H1 (cell line): ENCODE results near the gene KIF26B. TPM values are rescaled to one million over a fixed set of nuclear protein-coding genes. Genes with fewer than 3 reads are reported as not detected.

ENCODE experiments used
- CBX5 ChIP-seq: fragments of 300-800, 300-1000 bp; sonication (generic); IDR thresholded peaks from 2 replicates; pipeline ENCODE4 v1.7.1; 2016; ENCODE audit warnings: antibody characterized with exemption, low read length, low read depth
- RAD21 ChIP-seq, 2 experiments: IDR thresholded peaks in 1 of 2; conservative IDR thresholded peaks in 1 of 2; 2 replicates each; pipeline ENCODE4 v1.6.1; 2011; ENCODE audit warnings: low read depth in 2 of 2, low read length in 2 of 2, improper control_type of control experiment in 1 of 2, inconsistent platforms in 1 of 2, mild to moderate bottlenecking in 1 of 2, moderate library complexity in 1 of 2
- SP4 ChIP-seq: IDR thresholded peaks from 2 replicates; pipeline ENCODE4 v1.6.1; 2012; ENCODE audit warnings: low read length, inconsistent platforms
- TBP ChIP-seq: IDR thresholded peaks from 2 replicates; pipeline ENCODE4 v1.6.1; 2011; ENCODE audit warnings: low read depth, low read length, improper control_type of control experiment
- USF2 ChIP-seq: IDR thresholded peaks from 2 replicates; pipeline ENCODE4 v1.6.1; 2011; ENCODE audit warnings: low read length, improper control_type of control experiment
- polyA plus RNA-seq, 7 experiments: library from polyadenylated mRNA; depleted of rRNA in 3 of 7; stranded (reverse) in 5 of 7; unstranded in 2 of 7; fragments of >200 nt in 5 of 7; fragments of 200-250 nt in 2 of 7; gene quantifications; 1 replicate in 5 of 7; 2 replicates in 1 of 7; 4 replicates in 1 of 7; pipeline versions ENCODE4 v1.2.1 to v1.2.3, GENCODE V29; 2011 to 2013; ENCODE audit warnings: missing spikeins in 2 of 7, mixed read lengths in 2 of 7
- total RNA-seq: library from RNA; stranded (reverse); fragmentation: NEBNext Ultra II Directional; extraction: Animal tissue kit (Norgen Biotek cat#: 25700); gene quantifications from 2 replicates; pipeline ENCODE4 v1.2.1, GENCODE V29; 2021

Gene KIF26B
- total and polyA plus RNA-seq, 2 of the 8 experiments (the other 6 are each of a cell fraction or from before 2014, with no cell fraction given): 0.06 to 0.28 TPM

DNA sequence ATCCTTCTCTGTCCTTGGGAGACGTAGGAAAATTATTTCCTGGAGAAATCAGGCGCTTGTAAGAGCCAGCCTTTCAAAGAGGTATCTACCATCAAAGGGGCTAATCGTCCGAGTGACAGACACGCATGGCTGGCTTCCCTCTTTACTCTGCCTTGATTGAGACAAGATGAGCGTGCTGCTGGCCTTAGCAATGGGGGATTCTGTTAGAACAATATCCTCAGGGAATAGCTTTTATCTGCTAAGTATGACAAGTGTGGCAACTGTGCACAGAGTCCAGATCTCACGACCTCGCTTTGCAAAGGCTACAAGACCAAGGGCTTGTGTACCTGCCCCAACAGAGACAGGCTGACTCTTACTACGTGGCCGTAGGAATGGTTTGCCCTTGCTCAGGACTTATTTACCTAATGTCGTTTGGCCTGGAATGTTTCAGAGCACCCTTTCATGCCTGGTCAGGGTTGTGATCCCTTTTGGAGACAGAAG is 417.1 kb downstream of the KIF26B start (continued):
- no peak for TF ChIP-seq USF2
- no peak for TF ChIP-seq CBX5
- TF ChIP-seq TBP: no peak
- TF ChIP-seq RAD21 (IDR thresholded peaks at IDR 0.05 in 1 of 2, conservative IDR thresholded peaks at IDR 0.05 in 1 of 2; ENCODE audit: low read depth in 2 of 2, low read length in 2 of 2): no peak
- no peak for TF ChIP-seq SP4
